ENCODE results near the gene SLC39A11.

GRCh38 chr17:73105431-73105830 lies 12.9 kb upstream of the SLC39A11 start:
- TF ChIP-seq CTCF (IDR thresholded peaks at IDR 0.05) (no peak), REST (IDR thresholded peaks at IDR 0.05; ENCODE audit: insufficient read depth in 1 of 2, low read depth in 2 of 2, low read length in 1 of 2) (no peak), SIN3A (IDR thresholded peaks at IDR 0.05; ENCODE audit: borderline replicate concordance, insufficient read depth, low read depth, low read length) (no peak)

Measured in Panc1 (cell line).